Ovary (tissue), 9 donors: Measurements from ENCODE around the gene CHAD. TPM values are rescaled to one million over a fixed set of nuclear protein-coding genes. Genes with fewer than 3 reads are reported as not detected.
A peak's percentile ranks its signal among the peaks of the same experiment; 100 is the strongest.

Experiments
- DNase-seq, 5 donors: peaks; one replicate each; pipeline ENCODE4 v3.0.0-alpha.2; 2019 to 2020
- H3K27ac ChIP-seq, 2 donors: fragments of 200-600 bp; one replicate each; pipeline versions ENCODE4 v1.5.1 to v1.8.0; 2019 to 2022
- H3K27me3 ChIP-seq: fragments of 200-600 bp; one replicate; pipeline ENCODE4 v1.8.0; 2022
- H3K36me3 ChIP-seq: fragments of 200-600 bp; sonication (generic); one replicate; pipeline ENCODE4 v1.5.1; 2019
- H3K4me1 ChIP-seq: one replicate; pipeline ENCODE4 v1.8.1; 2013; ENCODE audit warnings: mild to moderate bottlenecking, moderate library complexity; ENCODE audit not compliant: insufficient read depth
- H3K4me3 ChIP-seq: fragments of 200-600 bp; sonication (generic); one replicate; pipeline ENCODE4 v1.5.1; 2017
- H3K9me3 ChIP-seq, 2 donors: fragments of 200-600 bp in 1 of 2; sonication (generic) in 1 of 2; one replicate each; pipeline versions ENCODE4 v1.5.1 to v1.8.1; 2013 to 2019; ENCODE audit warnings: mild to moderate bottlenecking in 1 of 2, moderate library complexity in 1 of 2
- CTCF ChIP-seq, 3 donors: fragments of 450-650 bp in 2 of 3; fragments of 200-600 bp in 1 of 3; IDR thresholded peaks; one replicate each; pipeline versions ENCODE4 v1.5.1 to v1.8.0; 2016 to 2022; ENCODE audit warnings: antibody characterized with exemption in 3 of 3, mild to moderate bottlenecking in 1 of 3
- EP300 ChIP-seq: sonication (generic); formaldehyde crosslinking; IDR thresholded peaks from one replicate; pipeline ENCODE4 v1.6.1; 2017; ENCODE audit warnings: antibody characterized with exemption
- POLR2A ChIP-seq: fragments of 450-650 bp; IDR thresholded peaks from one replicate; pipeline ENCODE4 v1.6.1; 2017; ENCODE audit warnings: antibody characterized with exemption, mild to moderate bottlenecking, moderate library complexity
- WGBS, 3 donors: extraction: QIAGEN DNeasy Blood & Tissue Kit in 1 of 3; methylation state at CpG; one replicate each; pipeline versions ENCODE4 v1.1.5 to v1.1.7; 2013 to 2017; 5-methylcytosine and 5-hydroxymethylcytosine counted together
- intact Hi-C, 4 donors: fragments of 100-400 bp; cut with DNase I; formaldehyde crosslinking; loops; one replicate each; pipeline versions ENCODE4 v1.11.0 to v1.15.1; 2022 to 2023
- polyA plus RNA-seq, 2 donors: library from polyadenylated mRNA; stranded (reverse); fragments of 200-250 nt in 1 of 2; fragments of 350-450 nt in 1 of 2; fragmentation: Illumina TruSeq in 1 of 2; extraction: RNeasy Lipid Tissue Mini Kit (QIAGEN cat#74804) in 1 of 2; gene quantifications; one replicate each; pipeline ENCODE4 v1.2.3, GENCODE V29; 2013 to 2014
- total RNA-seq, 7 donors: library from RNA; depleted of rRNA in 2 of 7; stranded (reverse); fragments of >200 nt in 2 of 7; fragmentation: NEBNext Ultra II Directional in 3 of 7; extraction: Animal tissue kit (Norgen Biotek cat#: 25700) in 3 of 7; gene quantifications; one replicate each; pipeline versions ENCODE4 v1.1.0 to v1.2.4, GENCODE V29; 2016 to 2023
- donor health status: DM: no; HTN: no; CAD: no; lungs with moderate emphysema.
- donor health status: DM: no; HTN: no; CAD: no.
- donor health status: Bipolar disorder and iron deficiency.
- donor health status: DM: yes; HTN: yes; CAD: no.
- donor health status: DM: no; HTN: no; CAD: no.
- donor health status: DM: yes; HTN: yes; CAD: no.

The CHAD gene
- total and polyA plus RNA-seq, 9 donors: 0.18 to 2.5 (median 0.46) TPM; not detected in 1

GRCh38 chr17:50484386-50485155 lies 15.9 kb upstream of the CHAD start:
- Histone ChIP-seq H3K4me3 (no peak overlapping the region), H3K27me3 (no peaks in the 10 kb centered on the region), H3K9me3 (no peaks in the 10 kb centered on the region), H3K36me3 (no peaks in the 10 kb centered on the region), H3K27ac (no peak overlapping the region), H3K4me1 (peaks cover 4% of the 10 kb centered on the region)
- intact Hi-C loops: loop anchor here (5.0 to 10.0 kb wide), 8 partner anchors 50 to 360 kb away; partner anchors contain the start of genes EPN3 (in 2 of the 4), SPATA20 (in 2 of the 4) and ABCC3 (in 1 of the 4)
- DNase-seq: no peak
- WGBS, 3 donors: 92 to 95% (median 93%) methylated on average over 11 of the region's 11 CpGs
- TF ChIP-seq POLR2A: no peak
- TF ChIP-seq EP300: no peak

- 68 to 85% (median 83%) methylated on average over 5 of the region's 5 CpGs for WGBS, 3 donors
- intact Hi-C loops: loop anchor here (5.0 to 10.0 kb wide), 8 partner anchors 52 to 362 kb away; partner anchors contain the start of genes EPN3 (in 2 of the 4), SPATA20 (in 2 of the 4) and ABCC3 (in 1 of the 4)
- peak overlapping the region in 1 of 2 donors; percentile 51 for H3K27ac ChIP-seq
- H3K4me1 ChIP-seq: peaks cover 6% of the 10 kb centered on the region
- no peaks in the 10 kb centered on the region for H3K27me3 ChIP-seq
- no peak overlapping the region for H3K4me3 ChIP-seq
- TF ChIP-seq POLR2A: no peak
- TF ChIP-seq CTCF (IDR thresholded peaks at IDR 0.05): no peak
- no peak for TF ChIP-seq EP300
- H3K36me3 ChIP-seq: no peaks in the 10 kb centered on the region
- no peaks in the 10 kb centered on the region for H3K9me3 ChIP-seq
- peak in 1 of 5 donors; percentile 37 for DNase-seq
These were observed 14.6 kb upstream of the CHAD start for GRCh38 chr17:50483266-50483665.

GRCh38 chr17:50482516-50482915 lies 13.8 kb upstream of the CHAD start:
- TF ChIP-seq CTCF (IDR thresholded peaks at IDR 0.05) (peak; percentile 78 to 95 (median 94)), POLR2A (no peak), EP300 (peak; percentile 80)
- H3K9me3 ChIP-seq: no peaks in the 10 kb centered on the region
- H3K4me3 ChIP-seq: no peak overlapping the region
- H3K27ac ChIP-seq: peak overlapping the region in 1 of 2 donors; percentile 51
- intact Hi-C loops: loop anchor here (5.0 to 10.0 kb wide), 8 partner anchors 52 to 362 kb away; partner anchors contain the start of genes EPN3 (in 2 of the 4), SPATA20 (in 2 of the 4) and ABCC3 (in 1 of the 4)
- H3K36me3 ChIP-seq: no peaks in the 10 kb centered on the region
- WGBS, 3 donors: 3 to 5% (median 4%) methylated on average over 7 of the region's 7 CpGs
- peak; percentile 95 to 98 (median 97) for DNase-seq
- no peaks in the 10 kb centered on the region for H3K27me3 ChIP-seq
- H3K4me1 ChIP-seq: peaks cover 8% of the 10 kb centered on the region

GRCh38 chr17:50482110-50482509 lies 13.4 kb upstream of the CHAD start:
- H3K27me3 ChIP-seq: no peaks in the 10 kb centered on the region
- peak in 2 of 5 donors; percentile 34 to 52 for DNase-seq
- TF ChIP-seq POLR2A: no peak
- no peak for TF ChIP-seq CTCF (IDR thresholded peaks at IDR 0.05)
- TF ChIP-seq EP300: no peak
- H3K4me3 ChIP-seq: no peak overlapping the region
- H3K9me3 ChIP-seq: no peaks in the 10 kb centered on the region
- H3K36me3 ChIP-seq: no peaks in the 10 kb centered on the region
- no peak overlapping the region for H3K27ac ChIP-seq
- H3K4me1 ChIP-seq: peaks cover 8% of the 10 kb centered on the region
- WGBS, 3 donors: 76 to 81% (median 79%) methylated on average over 23 of the region's 23 CpGs
- intact Hi-C loops: loop anchor here (5.0 to 10.0 kb wide), 8 partner anchors 53 to 363 kb away; partner anchors contain the start of genes EPN3 (in 2 of the 4), SPATA20 (in 2 of the 4) and ABCC3 (in 1 of the 4)
